ENCODE data around the gene PLIN1.

Gene PLIN1

DNA sequence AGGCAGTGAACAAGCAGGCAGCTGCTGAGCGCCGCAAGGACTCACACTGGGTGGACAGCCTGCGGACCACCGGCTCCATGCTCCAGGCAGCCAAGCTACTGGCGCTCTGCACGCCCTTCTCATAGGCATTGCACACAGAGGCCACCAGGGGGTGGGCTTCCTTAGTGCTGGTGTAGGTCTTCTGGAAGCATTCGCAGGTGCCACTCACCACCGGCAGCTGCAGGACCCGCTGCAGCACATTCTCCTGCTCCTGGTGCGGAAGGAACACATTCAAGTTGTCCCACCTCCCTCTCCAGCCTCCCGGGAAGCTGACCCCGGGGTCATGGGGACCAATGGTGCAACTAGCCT, 6.0 kb downstream of the PLIN1 start:
- Histone ChIP-seq H3K27ac (ENCODE audit: low read depth, low read length) (no peak overlapping the region), H3K23ac (ENCODE audit: low read length) (no peak overlapping the region), H3K79me2 (ENCODE audit: control insufficient read depth, insufficient read depth, low read length, poor library complexity) (no peaks in the 10 kb centered on the region), H2BK120ac (ENCODE audit: insufficient read depth, low read length, poor library complexity) (no peak overlapping the region), H3K79me1 (ENCODE audit: low read length) (no peaks in the 10 kb centered on the region), H3K18ac (ENCODE audit: low read length) (no peak overlapping the region), H3K4ac (ENCODE audit: low read depth, low read length) (no peak overlapping the region), H2BK12ac (ENCODE audit: low read length) (no peak overlapping the region), H3K4me1 (ENCODE audit: control insufficient read depth in 1 of 2, insufficient read depth in 2 of 2, low read length in 2 of 2) (no peaks in the 10 kb centered on the region), H4K91ac (ENCODE audit: low read depth, low read length) (no peak overlapping the region), H4K8ac (ENCODE audit: low read depth, low read length) (no peak overlapping the region), H3K14ac (ENCODE audit: low read length) (no peak overlapping the region), H3K27me3 (ENCODE audit: insufficient read depth, low read length) (no peaks in the 10 kb centered on the region), H3K4me2 (ENCODE audit: low read length) (no peak overlapping the region), H3K4me3 (ENCODE audit: low read depth, low read length) (no peak overlapping the region), H2BK5ac (ENCODE audit: low read depth, low read length, poor library complexity) (no peak overlapping the region), H3K9me3 (ENCODE audit: insufficient read depth, low read depth, low read length) (peaks cover 1% of the 10 kb centered on the region), H2AK5ac (ENCODE audit: low read length) (no peak overlapping the region), H3K36me3 (ENCODE audit: control insufficient read depth in 1 of 2, insufficient read depth in 2 of 2, low read length in 2 of 2) (no peaks in the 10 kb centered on the region), H2AFZ (ENCODE audit: insufficient read depth, low read length, poor library complexity) (no peak overlapping the region), H3K9ac (ENCODE audit: low read length) (no peak overlapping the region), H4K12ac (ENCODE audit: low read depth, low read length) (no peak overlapping the region)
- peak; percentile 69 to 75 for DNase-seq
- no CpG with 5 or more reads among the region's 12 CpGs for WGBS (ENCODE audit: extremely low coverage, insufficient coverage, insufficient read length)

DNA sequence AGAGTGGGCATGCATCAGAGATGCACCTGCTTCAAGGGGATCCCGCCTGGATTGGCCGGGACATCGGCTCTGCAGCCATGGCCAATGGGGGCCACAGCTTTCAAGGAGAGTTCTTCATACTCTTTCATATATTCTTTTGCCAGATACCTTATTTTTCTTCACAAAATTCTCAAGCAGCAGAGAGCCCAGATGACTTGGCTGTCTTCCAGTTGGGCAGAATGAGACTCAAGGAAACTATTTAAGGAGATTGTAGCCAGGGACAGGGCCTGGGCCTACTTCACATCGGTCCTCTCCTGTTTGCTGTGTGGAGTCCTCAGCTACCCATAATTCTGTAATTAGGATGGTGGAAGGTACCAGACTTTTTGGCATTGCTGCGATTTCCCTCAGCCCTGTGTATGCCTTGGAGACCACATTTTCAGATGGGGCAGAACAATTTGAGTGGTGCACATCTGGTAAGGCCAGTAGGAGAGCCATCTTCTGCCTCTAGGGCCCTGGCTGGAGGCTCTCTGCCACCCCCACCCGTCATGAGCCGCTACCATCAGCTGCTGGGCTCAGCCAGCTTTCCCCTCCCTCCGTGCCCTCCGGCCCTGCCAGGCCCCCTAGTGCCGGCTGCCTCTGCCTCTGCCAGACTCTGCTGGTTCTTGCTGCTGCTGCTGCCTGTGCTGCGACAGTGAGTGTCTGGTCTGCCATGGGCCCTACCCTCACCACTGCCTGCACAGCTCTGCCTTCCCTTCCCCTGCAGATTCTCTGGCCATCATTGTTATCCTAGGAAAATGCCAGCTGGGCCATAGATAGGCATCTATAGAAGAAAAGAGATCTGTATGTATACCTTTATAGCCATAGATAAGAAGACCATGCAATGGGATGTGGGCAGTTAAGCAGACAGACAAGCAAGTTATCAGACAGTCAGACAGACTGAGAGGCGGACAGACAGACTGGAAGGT, 6.7 kb downstream of the PLIN1 start:
- H3K14ac ChIP-seq (ENCODE audit: low read length): no peak overlapping the region
- WGBS (ENCODE audit: extremely low coverage, insufficient coverage, insufficient read length): no CpG with 5 or more reads among the region's 12 CpGs
- H3K4me1 ChIP-seq (ENCODE audit: control insufficient read depth in 1 of 2, insufficient read depth in 2 of 2, low read length in 2 of 2): no peaks in the 10 kb centered on the region
- no peak overlapping the region for H2BK120ac ChIP-seq (ENCODE audit: insufficient read depth, low read length, poor library complexity)
- no peak overlapping the region for H2BK12ac ChIP-seq (ENCODE audit: low read length)
- no peaks in the 10 kb centered on the region for H3K36me3 ChIP-seq (ENCODE audit: control insufficient read depth in 1 of 2, insufficient read depth in 2 of 2, low read length in 2 of 2)
- no peak overlapping the region for H4K91ac ChIP-seq (ENCODE audit: low read depth, low read length)
- no peak overlapping the region for H3K18ac ChIP-seq (ENCODE audit: low read length)
- no peak overlapping the region for H2BK5ac ChIP-seq (ENCODE audit: low read depth, low read length, poor library complexity)
- H3K4me3 ChIP-seq (ENCODE audit: low read depth, low read length): no peak overlapping the region
- H3K9ac ChIP-seq (ENCODE audit: low read length): no peak overlapping the region
- H3K4me2 ChIP-seq (ENCODE audit: low read length): no peak overlapping the region
- H3K4ac ChIP-seq (ENCODE audit: low read depth, low read length): no peak overlapping the region
- DNase-seq: no peak
- H3K79me2 ChIP-seq (ENCODE audit: control insufficient read depth, insufficient read depth, low read length, poor library complexity): no peaks in the 10 kb centered on the region
- no peak overlapping the region for H2AFZ ChIP-seq (ENCODE audit: insufficient read depth, low read length, poor library complexity)
- no peak overlapping the region for H3K27ac ChIP-seq (ENCODE audit: low read depth, low read length)
- H3K27me3 ChIP-seq (ENCODE audit: insufficient read depth, low read length): no peaks in the 10 kb centered on the region
- H4K12ac ChIP-seq (ENCODE audit: low read depth, low read length): peak overlapping the region; percentile 21
- no peaks in the 10 kb centered on the region for H3K79me1 ChIP-seq (ENCODE audit: low read length)
- H3K9me3 ChIP-seq (ENCODE audit: insufficient read depth, low read depth, low read length): peaks cover 1% of the 10 kb centered on the region
- no peak overlapping the region for H4K8ac ChIP-seq (ENCODE audit: low read depth, low read length)
- no peak overlapping the region for H2AK5ac ChIP-seq (ENCODE audit: low read length)
- H3K23ac ChIP-seq (ENCODE audit: low read length): no peak overlapping the region

GRCh38 chr15:89671687-89672086, 7.5 kb downstream of the PLIN1 start:
- no peaks in the 10 kb centered on the region for H3K36me3 ChIP-seq (ENCODE audit: control insufficient read depth in 1 of 2, insufficient read depth in 2 of 2, low read length in 2 of 2)
- WGBS (ENCODE audit: extremely low coverage, insufficient coverage, insufficient read length): no CpG with 5 or more reads among the region's 4 CpGs
- no peak overlapping the region for H3K4me3 ChIP-seq (ENCODE audit: low read depth, low read length)

DNA sequence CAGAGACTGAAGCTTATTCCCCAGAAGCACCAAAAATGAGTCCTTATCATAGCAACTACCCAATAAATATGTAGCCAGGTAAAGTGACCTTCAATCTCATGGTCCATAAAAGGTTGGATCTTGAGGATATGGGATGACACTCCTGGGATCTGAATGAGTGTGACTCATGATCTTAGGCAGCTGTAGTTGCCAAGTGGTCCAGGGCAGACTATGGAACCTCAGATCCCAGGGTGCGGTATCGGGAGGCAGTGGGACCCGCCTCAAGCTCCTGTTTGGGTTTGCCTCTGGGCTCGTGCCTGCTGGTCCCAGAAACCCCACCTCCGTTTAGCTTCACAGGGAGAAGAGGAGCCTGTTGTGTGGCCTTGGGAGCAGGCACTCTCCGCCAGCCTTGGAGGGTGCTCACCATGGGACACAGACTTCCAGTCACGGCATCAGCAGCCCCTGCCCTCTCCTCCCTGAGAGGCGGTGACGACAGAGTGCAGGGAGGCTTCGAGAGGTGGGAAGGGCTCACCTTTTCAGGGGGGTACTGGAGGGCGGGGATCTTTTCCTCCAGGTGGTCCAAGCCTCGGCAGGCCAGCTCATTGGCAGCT, 8.1 kb downstream of the PLIN1 start:
- H2AK5ac ChIP-seq (ENCODE audit: low read length): no peak overlapping the region
- H2BK12ac ChIP-seq (ENCODE audit: low read length): no peak overlapping the region
- no peak overlapping the region for H3K4ac ChIP-seq (ENCODE audit: low read depth, low read length)
- H2BK5ac ChIP-seq (ENCODE audit: low read depth, low read length, poor library complexity): no peak overlapping the region
- no peak overlapping the region for H4K8ac ChIP-seq (ENCODE audit: low read depth, low read length)
- H3K4me1 ChIP-seq (ENCODE audit: control insufficient read depth in 1 of 2, insufficient read depth in 2 of 2, low read length in 2 of 2): peaks cover 0 to 1% of the 10 kb centered on the region in 2 experiments
- no peak overlapping the region for H3K14ac ChIP-seq (ENCODE audit: low read length)
- no peak overlapping the region for H3K9ac ChIP-seq (ENCODE audit: low read length)
- H3K18ac ChIP-seq (ENCODE audit: low read length): no peak overlapping the region
- no peak overlapping the region for H3K4me3 ChIP-seq (ENCODE audit: low read depth, low read length)
- no peak overlapping the region for H3K27ac ChIP-seq (ENCODE audit: low read depth, low read length)
- H2BK120ac ChIP-seq (ENCODE audit: insufficient read depth, low read length, poor library complexity): no peak overlapping the region
- H2AFZ ChIP-seq (ENCODE audit: insufficient read depth, low read length, poor library complexity): no peak overlapping the region
- no peaks in the 10 kb centered on the region for H3K27me3 ChIP-seq (ENCODE audit: insufficient read depth, low read length)
- no peaks in the 10 kb centered on the region for H3K79me2 ChIP-seq (ENCODE audit: control insufficient read depth, insufficient read depth, low read length, poor library complexity)
- no peak for DNase-seq
- no peaks in the 10 kb centered on the region for H3K36me3 ChIP-seq (ENCODE audit: control insufficient read depth in 1 of 2, insufficient read depth in 2 of 2, low read length in 2 of 2)
- H3K9me3 ChIP-seq (ENCODE audit: insufficient read depth, low read depth, low read length): peaks cover 1% of the 10 kb centered on the region
- no peak overlapping the region for H4K12ac ChIP-seq (ENCODE audit: low read depth, low read length)
- no peak overlapping the region for H3K23ac ChIP-seq (ENCODE audit: low read length)
- H4K91ac ChIP-seq (ENCODE audit: low read depth, low read length): no peak overlapping the region
- WGBS (ENCODE audit: extremely low coverage, insufficient coverage, insufficient read length): no CpG with 5 or more reads among the region's 12 CpGs
- H3K4me2 ChIP-seq (ENCODE audit: low read length): no peak overlapping the region
- no peaks in the 10 kb centered on the region for H3K79me1 ChIP-seq (ENCODE audit: low read length)

More at GRCh38 chr15:89671687-89672086, 7.5 kb downstream of the PLIN1 start:
- Histone ChIP-seq H2BK5ac (ENCODE audit: low read depth, low read length, poor library complexity) (no peak overlapping the region), H3K14ac (ENCODE audit: low read length) (no peak overlapping the region), H3K79me1 (ENCODE audit: low read length) (no peaks in the 10 kb centered on the region), H3K4me2 (ENCODE audit: low read length) (no peak overlapping the region), H2AK5ac (ENCODE audit: low read length) (no peak overlapping the region), H3K9me3 (ENCODE audit: insufficient read depth, low read depth, low read length) (peaks cover 1% of the 10 kb centered on the region), H4K12ac (ENCODE audit: low read depth, low read length) (no peak overlapping the region), H2BK12ac (ENCODE audit: low read length) (no peak overlapping the region), H3K9ac (ENCODE audit: low read length) (no peak overlapping the region), H3K4ac (ENCODE audit: low read depth, low read length) (no peak overlapping the region), H3K27me3 (ENCODE audit: insufficient read depth, low read length) (no peaks in the 10 kb centered on the region), H2AFZ (ENCODE audit: insufficient read depth, low read length, poor library complexity) (no peak overlapping the region), H3K4me1 (ENCODE audit: control insufficient read depth in 1 of 2, insufficient read depth in 2 of 2, low read length in 2 of 2) (no peaks in the 10 kb centered on the region), H2BK120ac (ENCODE audit: insufficient read depth, low read length, poor library complexity) (no peak overlapping the region), H4K8ac (ENCODE audit: low read depth, low read length) (no peak overlapping the region), H4K91ac (ENCODE audit: low read depth, low read length) (no peak overlapping the region), H3K27ac (ENCODE audit: low read depth, low read length) (no peak overlapping the region), H3K79me2 (ENCODE audit: control insufficient read depth, insufficient read depth, low read length, poor library complexity) (no peaks in the 10 kb centered on the region), H3K23ac (ENCODE audit: low read length) (no peak overlapping the region), H3K18ac (ENCODE audit: low read length) (no peak overlapping the region)
- no peak for DNase-seq
